EH (cell line): Measurements from ENCODE around the gene BSN.

Experiments used
- DNase-seq: peaks from one replicate; pipeline ENCODE4 v3.0.0-alpha.2; 2015; ENCODE audit warnings: low read depth

Gene BSN

DNA sequence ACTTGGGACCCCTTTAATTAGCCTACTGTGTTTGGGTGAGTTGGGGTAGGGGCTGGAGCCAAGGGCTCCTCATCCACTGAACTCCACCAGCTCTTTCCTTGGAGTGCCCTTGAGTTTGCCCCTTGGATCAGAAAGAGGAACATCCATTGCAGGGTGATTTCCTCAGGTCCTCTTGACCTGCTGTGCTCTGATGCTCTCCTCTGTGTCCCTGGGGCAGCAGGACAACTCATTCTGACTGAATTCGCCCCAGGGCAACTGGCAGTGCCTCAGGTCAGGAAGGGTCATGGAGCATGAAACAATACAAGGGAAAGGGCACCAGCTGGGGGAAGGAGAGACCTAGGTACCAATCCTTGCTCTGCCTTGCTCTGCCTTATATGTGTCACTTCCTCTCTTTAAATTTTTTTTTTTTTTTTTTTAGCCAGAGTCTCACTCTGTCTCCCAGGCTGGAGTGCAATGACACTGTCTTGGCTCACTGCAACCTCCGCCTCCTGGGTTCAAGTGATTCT is 47.8 kb downstream of the BSN start:
- DNase-seq = no peak

DNA sequence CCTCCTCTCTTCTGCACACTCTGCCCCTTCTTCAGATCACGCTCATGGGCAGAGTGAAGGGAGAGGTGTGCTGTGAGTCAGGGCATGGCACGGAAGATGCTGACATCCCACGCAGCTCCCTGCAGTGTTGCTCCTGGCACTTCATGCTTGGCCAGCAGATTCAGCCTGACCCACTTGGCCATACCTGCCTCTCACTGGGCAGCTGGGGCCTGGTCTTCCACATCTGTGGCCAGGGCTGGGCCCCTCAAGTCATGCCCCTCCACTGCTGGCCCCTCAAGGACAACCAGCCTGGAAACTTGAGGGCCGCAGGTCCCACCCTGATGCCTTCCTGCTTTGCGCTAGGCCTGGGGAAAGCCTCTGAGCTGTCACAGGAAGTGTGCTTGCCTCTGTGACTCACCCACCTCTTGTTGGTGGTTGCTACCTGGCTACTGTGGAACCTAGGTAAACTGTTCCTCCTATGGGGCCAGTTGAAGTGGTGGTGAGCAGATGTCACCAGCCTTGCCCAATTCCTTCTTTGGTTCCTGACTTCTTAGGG is 48.7 kb downstream of the BSN start:
- no peak for DNase-seq

DNA sequence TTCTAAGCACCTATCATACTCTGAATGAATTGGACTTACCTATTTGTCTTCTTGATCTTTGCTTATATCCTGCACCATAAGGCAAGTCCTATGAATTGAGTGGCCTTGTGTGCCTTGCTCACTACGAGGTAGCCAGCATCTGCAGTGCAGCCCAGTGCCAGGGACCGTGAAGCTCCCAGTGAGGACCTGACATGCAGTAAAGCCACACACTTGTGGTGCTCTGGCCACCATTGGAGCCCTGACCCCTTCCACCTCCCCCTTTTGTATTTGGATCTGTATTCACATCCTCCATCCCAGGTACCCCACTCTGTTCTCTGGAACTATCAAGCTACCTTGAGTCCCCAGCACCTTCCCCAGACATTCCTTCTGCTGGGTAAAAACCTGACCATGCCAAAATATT is 52.1 kb downstream of the BSN start:
- DNase-seq = no peak

DNA sequence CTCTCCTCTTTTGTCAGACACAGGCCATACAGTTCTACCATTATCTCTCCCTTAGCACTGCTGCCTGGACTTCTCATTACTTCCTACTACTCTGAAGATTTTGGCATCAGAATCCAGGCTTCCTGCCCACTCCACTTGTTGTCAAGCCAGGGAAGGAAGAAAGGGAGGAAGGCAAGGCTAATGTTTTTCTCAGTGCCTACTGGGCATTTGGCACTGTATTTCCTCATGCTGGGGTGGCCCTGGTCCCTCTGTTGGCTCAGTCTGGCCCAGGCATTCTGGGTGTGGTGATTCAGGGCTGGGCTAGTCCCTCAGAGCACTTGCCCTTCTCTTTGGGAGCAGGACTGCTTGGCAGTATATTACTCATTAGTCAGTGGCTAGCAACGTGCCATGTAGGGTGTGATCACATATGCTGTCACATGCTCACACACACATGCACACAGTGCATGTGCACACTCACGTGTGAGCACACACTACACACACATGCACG is 52.9 kb downstream of the BSN start:
- no peak for DNase-seq

DNA sequence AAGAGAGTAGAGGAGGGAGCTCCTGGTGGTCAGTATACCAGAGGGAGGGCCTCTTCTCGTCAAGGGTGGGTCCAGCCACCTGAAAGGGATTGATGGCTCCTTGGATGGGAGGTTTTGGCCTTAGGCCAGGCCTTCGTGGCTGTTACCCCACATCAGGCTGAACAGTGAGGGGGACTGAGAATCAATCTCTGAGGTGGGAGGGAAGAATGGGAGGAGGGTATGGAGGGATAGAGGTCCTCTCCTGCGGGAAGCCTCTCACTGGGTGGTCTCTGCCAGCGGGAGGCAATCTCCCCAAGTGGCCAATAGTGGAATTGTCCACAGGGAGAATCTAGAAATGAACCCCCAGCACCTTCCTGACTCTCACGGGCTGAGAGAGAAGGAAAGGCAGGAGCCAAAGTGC is 53.5 kb downstream of the BSN start:
- no peak for DNase-seq

DNA sequence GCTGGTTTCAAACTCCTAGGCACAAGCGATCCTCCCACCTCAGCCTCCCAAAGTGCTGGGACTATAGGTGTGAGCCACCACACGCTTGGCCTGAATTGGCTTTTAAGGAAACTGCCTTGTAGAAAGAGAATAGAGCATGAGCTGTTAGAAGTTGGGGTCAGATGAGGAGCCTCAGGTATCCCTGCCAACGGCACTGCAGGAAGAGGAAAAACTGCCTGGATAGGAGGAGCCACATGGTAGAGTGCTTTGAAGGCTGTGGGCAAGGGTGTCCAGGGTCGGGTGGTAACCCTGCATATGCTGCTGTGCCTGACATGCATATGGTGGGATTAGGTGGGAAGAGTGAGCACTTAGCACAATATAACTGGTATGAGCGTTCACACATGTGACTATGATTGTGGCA is 55.0 kb downstream of the BSN start:
- DNase-seq = no peak

DNA sequence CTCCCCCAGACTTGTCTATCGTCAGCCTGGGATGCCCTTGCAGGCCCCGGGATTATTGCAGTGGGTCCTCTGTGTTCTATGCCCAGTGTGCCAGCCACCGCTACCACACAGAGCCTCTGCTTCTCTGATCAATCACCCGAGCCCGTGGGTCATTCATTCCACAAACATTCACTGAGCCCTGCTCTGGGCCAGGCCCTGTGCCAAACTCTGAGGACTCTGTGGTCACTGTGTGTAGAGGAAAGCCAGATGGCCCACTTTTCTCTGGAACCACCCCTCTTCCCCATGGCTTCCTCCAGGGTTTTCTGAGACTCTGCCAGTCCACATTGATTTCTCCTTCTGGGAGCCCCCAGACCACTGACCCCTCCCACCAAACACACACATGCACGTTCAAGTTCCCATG is 55.5 kb downstream of the BSN start:
- no peak for DNase-seq

DNA sequence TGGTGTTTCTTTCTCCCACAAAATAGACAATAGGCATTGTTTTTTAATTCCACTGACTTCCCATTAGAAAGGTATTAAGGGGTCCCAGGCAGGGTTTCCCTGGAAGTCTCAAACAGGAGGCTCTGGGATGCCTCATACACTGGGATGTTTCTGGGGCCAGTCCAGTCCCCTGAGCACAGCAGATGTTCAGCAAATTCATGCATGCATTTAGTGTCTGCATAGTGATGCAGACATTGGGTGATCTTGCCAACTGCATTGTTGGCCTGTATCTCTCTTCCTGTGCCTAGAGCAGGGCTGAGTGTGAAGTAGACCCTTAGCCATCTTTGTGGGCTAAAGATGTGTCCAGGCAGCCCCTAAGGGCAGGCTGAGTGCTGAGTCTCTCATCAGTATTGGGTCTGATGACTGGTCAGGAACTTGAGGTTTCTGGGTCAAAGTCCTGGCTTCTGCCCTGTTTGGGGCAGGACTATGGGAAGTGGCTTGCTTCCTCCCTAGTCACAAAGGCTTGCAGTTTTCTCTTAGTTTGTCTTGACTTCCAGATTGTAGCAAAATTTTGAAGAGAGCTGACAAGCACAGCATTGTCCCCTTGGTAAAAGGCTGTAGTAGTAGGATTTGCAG is 56.5 kb downstream of the BSN start:
- DNase-seq = no peak

DNA sequence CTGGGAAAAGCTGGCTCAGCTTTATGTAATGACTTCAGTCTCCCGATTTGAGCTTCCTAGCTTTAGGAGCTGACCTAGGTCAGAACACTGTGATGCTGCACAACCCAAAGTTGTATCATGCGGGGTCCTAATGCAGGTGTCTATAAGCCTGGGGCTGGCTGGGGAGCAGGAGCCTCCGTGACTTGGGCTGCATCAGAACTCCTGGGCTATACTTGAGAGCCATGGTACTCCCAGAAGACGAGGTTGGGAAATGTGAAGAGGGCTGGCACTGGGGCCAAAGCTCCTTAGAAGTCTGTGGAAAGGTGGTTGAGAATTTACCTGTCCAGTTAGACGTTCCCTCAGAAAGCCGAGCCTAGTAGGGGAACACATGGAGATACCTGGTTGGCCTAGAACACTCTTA is 57.0 kb downstream of the BSN start:
- no peak for DNase-seq

DNA sequence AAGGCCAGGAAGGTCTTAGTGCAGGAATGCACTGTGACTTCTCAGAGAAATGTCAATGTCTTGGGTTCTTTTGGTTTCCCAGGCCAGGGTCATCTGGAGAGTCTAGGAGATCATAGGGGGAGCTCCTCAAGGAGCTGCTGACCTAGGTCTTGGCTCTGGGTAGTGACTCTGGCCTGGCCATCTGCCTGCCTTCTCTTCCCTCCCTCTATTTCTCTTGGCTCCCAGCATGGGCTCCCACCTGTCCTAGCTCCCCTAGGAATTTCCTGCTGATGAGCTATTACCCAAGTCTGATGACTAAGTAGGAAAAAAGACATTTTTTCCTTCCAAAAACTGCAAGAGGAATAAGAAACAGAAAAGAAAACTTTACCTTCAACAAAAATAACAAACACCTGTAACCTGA is 57.4 kb downstream of the BSN start:
- no peak for DNase-seq

DNA sequence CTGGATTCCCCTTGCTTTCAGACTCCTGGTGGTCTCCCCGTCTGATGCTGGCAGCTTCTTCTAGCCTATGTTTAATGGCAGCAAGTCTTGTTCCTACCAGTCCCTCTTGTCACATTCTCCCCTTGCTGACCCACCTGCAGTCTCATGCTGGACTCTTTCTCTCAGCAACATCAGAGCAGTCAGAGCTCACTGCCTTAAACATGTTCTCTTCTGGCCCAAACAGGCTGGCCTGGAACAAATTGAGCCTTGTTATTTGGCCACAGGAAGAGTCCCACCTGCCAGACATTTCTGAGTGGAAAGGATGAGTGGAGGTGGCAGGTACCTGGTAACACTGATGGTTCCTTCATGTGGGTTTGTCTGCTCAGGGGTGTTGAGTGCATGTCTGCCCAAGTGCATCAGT is 60.7 kb downstream of the BSN start:
- DNase-seq = no peak

DNA sequence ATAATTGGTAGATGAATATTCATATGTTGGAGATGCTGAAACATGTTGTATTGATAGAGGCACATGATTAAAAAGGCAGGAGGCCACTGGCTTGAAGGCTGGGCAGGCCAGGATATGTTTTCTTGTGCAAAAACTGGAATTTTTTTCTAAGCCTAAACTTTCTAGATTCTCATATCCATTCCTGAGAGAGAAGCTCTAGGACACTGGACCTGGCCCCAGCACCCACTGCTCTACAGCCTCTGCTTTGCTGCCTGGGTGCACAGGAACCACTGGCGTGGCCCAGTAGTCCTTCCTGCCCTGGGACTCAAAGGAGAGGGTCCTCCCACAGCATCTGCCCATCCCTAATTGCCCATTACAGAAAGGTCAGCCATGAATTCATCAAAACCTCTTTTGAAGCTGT is 61.8 kb downstream of the BSN start:
- no peak for DNase-seq

DNA sequence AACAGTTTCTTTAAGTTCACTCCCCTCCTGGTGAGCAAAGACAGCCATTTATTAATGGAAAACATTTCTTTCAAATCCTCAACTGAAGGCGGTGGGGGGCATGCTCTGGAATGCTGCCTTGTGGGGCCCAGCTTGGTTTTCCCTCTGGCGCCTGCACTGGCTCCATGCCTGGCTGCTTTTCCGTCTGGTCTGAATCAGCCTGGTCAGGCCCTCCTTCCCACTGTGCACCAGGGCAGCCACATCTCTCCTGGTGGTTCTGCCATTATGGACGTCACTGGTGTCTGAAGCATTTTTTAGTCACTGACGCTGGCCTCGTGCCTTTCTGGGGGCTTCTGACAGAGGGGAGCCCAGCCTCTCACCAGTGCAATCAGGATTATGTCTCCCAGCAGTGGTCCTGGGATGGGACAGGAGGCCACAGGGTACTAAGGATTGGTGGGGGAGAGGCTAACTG is 62.2 kb downstream of the BSN start:
- DNase-seq = peak; percentile 84

DNA sequence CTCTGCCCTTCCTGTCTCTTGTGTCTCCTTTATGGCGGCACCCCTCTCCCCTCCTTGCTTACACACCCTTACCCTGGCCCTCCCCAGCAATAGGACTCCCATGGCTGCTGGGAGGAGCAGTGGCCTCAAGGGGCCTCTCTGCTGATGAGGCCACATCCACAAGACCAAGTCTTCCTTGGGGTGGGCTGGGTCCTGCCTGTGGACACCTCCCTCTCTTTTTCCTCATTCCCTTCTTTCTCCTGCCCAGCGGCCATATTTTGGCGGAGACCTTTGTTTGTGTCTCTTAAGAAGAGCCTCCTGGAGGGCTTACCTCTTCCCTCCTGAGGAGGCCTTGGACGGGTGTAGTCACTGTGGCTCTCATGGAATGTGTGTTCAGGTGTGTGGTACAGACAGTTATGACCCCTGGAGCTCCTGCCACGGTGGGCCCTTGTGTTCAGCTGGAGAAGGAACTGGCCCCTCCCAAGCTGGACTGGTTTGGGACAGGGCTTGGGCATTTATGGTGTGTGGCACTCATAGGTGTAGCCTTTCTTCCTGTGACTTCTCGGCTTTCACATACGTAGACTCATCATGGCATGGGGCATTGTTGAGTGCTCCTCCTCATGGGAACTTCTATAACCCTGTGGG is 63.2 kb downstream of the BSN start:
- DNase-seq = no peak

DNA sequence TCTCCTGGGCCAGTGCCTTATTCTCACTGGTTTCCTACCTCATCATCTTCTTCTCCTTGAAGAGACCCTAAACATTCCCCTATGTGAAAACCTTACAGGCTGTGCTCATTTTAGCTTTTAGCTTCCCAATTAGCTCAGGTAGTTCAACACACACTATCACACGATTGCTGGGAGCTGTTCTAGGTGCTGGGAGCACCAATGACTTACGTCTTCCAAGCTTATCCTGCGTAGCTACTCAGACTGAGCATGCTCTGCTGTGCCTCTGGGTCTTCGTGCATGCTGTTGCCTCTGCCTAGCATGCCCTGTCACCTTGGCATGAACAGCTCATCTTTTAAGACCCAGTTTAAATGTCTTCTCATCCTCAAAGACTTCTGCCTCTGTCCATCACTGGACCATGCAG is 64.1 kb downstream of the BSN start:
- DNase-seq = no peak

DNA sequence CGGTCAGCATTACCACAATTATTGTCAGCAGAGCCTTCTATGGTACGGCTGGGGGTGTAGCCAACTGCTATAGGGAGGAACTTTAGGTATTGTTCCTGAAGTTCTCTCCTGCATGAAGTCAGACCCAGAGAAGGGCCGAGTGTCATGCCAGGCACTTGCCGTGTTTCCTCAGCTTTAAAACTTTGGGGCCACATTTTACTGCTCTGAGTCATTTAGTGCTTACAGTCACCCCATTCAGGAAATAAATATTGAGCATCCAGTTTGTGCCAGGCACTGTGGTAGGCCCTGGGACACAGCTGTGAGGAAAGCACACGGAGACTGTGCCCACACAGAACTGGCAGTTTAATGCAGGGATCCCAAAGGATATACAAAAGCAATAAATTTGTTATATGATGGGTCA is 65.4 kb downstream of the BSN start:
- DNase-seq = no peak

DNA sequence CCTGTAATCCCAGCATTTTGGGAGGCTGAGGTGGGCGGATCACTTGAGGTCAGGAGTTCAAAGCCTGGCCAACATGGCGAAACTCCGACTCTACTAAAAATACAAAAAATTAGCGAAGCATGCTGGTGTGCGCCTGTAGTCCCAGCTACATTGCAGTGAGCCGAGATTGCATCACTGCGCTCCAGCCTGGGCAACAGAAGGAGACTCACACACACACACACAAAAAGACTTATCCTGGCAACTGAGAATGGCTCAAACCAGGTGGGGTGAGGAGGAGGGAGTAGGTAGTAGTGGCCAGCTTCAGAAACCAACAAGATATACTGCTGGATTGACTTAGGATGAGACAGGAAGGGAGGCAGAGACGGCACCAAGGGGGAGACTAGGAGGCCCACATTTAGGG is 66.5 kb downstream of the BSN start:
- no peak for DNase-seq

DNA sequence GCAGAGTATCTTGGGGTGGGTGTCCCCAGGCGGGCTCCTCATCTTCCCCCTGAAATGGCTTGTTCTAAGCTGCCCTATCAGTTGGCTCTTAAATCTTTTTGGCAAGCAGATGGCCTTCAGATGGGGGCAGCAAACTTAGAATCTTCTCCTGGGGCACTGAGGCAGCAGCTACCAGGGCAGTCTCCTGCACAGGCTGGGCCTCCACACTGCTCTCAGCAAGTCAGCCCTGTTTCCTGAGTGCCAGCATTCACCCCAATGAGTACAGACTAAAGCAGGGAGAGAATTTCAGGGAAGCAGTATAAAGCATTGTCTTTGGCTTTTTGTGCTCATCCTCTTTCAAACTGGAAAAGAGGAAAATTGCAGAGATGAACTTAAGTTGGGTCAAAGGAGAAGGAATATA is 68.8 kb downstream of the BSN start:
- no peak for DNase-seq

DNA sequence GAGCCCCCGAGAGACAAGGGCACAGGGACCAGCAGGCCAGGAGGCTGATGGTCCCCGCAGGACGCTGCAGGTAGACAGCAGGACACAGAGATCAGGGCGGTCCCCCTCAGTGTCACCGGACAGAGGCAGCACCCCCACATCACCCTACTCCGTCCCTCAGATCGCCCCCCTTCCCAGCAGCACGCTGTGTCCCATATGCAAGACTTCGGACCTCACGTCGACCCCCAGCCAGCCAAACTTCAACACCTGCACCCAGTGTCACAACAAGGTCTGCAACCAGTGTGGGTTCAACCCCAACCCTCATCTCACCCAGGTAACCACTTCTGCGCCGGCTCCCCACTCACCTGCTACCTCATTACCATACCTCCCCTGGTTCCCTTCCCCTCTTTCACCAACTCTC is 70.8 kb downstream of the BSN start:
- no peak for DNase-seq

DNA sequence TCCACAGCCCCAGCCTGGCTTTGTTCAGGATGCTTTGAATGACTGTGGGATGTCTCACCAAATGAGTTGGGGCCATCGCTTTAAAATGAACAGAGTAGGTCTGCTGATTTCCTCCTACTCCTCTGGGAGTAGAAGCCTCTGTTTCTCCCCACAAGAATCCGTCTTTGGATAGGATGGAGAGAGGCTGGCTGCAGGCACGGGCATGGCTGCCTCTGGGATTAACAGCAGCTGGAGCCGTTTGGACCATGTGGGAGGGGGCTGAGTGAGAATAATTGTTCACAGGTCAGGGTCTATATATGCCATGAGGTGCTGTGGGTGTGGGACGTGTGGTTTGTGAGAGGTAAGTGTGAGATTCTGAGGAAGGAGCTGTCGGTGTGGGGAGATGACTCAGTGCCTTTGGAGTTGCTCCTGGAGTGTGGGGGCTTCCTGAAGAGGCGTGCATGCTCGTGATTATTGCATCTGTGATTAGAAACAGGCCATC is 71.9 kb downstream of the BSN start:
- peak; percentile 52 for DNase-seq

DNA sequence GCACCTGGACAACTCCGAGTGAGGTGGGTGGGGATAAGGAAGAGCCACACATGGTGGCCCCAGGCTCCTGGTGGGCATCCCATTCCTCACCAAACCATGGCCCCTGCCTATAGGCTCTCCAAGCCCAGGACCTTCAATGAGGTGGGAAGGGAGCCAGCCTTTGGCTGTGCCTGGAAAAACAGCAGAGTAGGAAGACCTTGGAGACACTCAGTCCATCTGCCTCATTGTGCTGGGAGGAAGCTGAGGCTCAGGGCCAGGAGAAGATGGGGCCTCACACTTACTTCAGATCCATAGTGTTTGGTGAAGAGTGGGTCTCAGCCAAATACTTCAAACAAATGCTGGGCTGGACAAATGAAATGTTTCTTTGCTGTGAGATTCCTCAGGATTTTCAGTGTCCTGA is 72.5 kb downstream of the BSN start:
- no peak for DNase-seq

DNA sequence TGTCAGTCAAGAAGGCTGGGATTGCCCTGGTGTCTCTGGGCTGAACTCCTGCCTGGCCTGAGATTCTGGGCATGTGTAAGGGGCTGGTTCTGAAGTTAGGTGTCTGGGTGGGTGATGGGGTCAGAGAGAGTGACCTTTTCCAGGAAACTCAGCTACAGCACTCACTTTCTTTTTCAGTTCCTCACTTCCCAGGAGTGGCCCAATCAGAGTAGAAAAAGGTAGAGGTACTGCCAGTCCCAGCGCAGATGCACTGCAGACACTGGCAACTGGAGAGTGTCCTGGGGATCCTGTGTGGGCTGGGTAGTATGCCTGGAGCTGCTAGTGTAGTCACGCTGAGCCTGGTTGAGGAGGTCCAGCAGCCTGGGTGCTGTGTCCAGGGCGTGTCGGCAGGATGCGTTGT is 73.4 kb downstream of the BSN start:
- DNase-seq = no peak

DNA sequence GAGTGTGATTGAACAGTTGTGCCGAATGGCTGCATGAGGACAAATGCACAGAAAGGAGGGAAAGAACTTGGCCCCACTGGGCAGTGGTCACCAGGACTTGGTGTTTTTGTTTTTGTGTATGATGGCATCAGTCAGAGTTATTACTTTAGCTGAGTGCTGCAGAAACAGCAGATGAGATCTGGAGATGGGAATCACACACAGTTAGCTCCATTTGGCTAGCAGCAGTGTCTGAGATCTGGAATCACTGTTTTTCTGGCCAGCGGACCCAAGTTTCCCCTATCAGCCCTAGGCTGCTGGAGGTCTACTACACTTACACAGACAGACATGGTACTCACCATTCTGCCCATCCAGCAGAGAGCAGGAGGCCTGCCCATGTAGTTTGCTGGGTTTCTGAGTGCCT is 74.0 kb downstream of the BSN start:
- no peak for DNase-seq

DNA sequence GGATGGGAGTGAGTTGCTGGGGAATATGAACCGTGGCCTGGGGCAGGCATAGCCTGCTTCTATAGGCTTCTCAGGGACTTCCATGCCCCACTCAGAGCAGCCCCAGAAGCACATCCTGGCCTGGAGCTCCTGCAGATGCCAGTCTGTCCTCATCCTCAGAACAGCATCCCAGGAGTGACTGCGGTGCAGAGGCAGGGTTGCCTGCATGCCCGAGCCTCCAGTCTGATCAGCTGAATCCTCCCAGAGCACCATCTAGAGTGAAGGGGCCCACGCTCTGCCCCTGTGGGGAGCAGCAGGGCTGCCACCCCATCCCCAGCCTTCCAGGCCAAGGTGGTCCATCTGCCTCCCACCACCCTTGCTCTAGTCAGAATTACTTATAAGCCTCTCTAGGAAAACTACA is 75.2 kb downstream of the BSN start:
- no peak for DNase-seq
